HG03558 (cell line): ENCODE results near the gene FAXDC2.

Experiments used
- ATAC-seq: cut with Tn5 transposase; IDR thresholded peaks from one replicate; pipeline ENCODE4 v1.9.1; 2021; ENCODE audit warnings: moderate number of reproducible peaks; ENCODE audit not compliant: unreplicated experiment; ENCODE audit errors: extremely low read depth

The FAXDC2 gene

GRCh38 chr5:154850255-154851062, at the start of gene FAXDC2:
Gene FAXDC2 (minus strand): TSS chr5:154850603. CDS start chr5:154838178, 12,425 bp downstream.
- ATAC-seq = no peak

- ATAC-seq = no peak
Measured at GRCh38 chr5:154900066-154900465, 49.7 kb upstream of the FAXDC2 start.

GRCh38 chr5:154899151-154899816, 48.9 kb upstream of the FAXDC2 start:
- ATAC-seq = no peak

- ATAC-seq = no peak
Measured at GRCh38 chr5:154898210-154898609, 47.8 kb upstream of the FAXDC2 start.

- ATAC-seq = no peak
Measured at GRCh38 chr5:154896562-154897165, 46.3 kb upstream of the FAXDC2 start.

GRCh38 chr5:154895606-154896561, 45.5 kb upstream of the FAXDC2 start:
- no peak for ATAC-seq

GRCh38 chr5:154893381-154893780, 43.0 kb upstream of the FAXDC2 start:
- ATAC-seq = no peak

- ATAC-seq = no peak
Measured at GRCh38 chr5:154892369-154892771, 42.0 kb upstream of the FAXDC2 start.

GRCh38 chr5:154885439-154885838, 35.0 kb upstream of the FAXDC2 start:
- no peak for ATAC-seq

- ATAC-seq = no peak
Measured at GRCh38 chr5:154884424-154884823, 34.0 kb upstream of the FAXDC2 start.

- no peak for ATAC-seq
Measured at GRCh38 chr5:154881986-154882385, 31.6 kb upstream of the FAXDC2 start.

GRCh38 chr5:154878642-154879335, 28.4 kb upstream of the FAXDC2 start:
- no peak for ATAC-seq

- ATAC-seq = no peak
Measured at GRCh38 chr5:154873791-154874331, 23.5 kb upstream of the FAXDC2 start.

GRCh38 chr5:154871734-154872133, 21.3 kb upstream of the FAXDC2 start:
- no peak for ATAC-seq

GRCh38 chr5:154868702-154869101, 18.3 kb upstream of the FAXDC2 start:
- no peak for ATAC-seq

- no peak for ATAC-seq
Measured at GRCh38 chr5:154866841-154867240, 16.4 kb upstream of the FAXDC2 start.

- ATAC-seq = no peak
Measured at GRCh38 chr5:154865466-154866184, 15.2 kb upstream of the FAXDC2 start.

- no peak for ATAC-seq
Measured at GRCh38 chr5:154863291-154864080, 13.1 kb upstream of the FAXDC2 start.
